H9 (cell line): ENCODE data around the gene RPS14. TPM values are rescaled to one million over a fixed set of nuclear protein-coding genes. Genes with fewer than 3 reads are reported as not detected.

Source experiments
- DNase-seq: peaks from one replicate; pipeline ENCODE4 v3.0.0-alpha.2; 2017
- H2AFZ ChIP-seq: one replicate; pipeline ENCODE4 v1.6.1; 2013; ENCODE audit warnings: mild to moderate bottlenecking, low read length, control low read depth, moderate library complexity
- H2AK5ac ChIP-seq: 2 replicates; pipeline ENCODE4 v1.6.1; 2013; ENCODE audit warnings: low read length, control low read depth, mixed read lengths; ENCODE audit not compliant: insufficient read length
- H2BK120ac ChIP-seq: one replicate; pipeline ENCODE4 v1.6.1; 2013; ENCODE audit warnings: low read depth, mild to moderate bottlenecking, low read length, control low read depth, inconsistent platforms; ENCODE audit not compliant: poor library complexity, severe bottlenecking
- H2BK12ac ChIP-seq: 2 replicates; pipeline ENCODE4 v1.6.1; 2013; ENCODE audit warnings: low read length, control low read depth, mixed read lengths, low read depth; ENCODE audit not compliant: insufficient read length
- H2BK15ac ChIP-seq: 2 replicates; pipeline ENCODE4 v1.6.1; 2013; ENCODE audit warnings: low read depth, low read length, control low read depth
- H2BK20ac ChIP-seq: one replicate; pipeline ENCODE4 v1.6.1; 2013; ENCODE audit warnings: low read depth, mild to moderate bottlenecking, low read length, control low read depth, inconsistent platforms; ENCODE audit not compliant: poor library complexity, severe bottlenecking
- H2BK5ac ChIP-seq: 2 replicates; pipeline ENCODE4 v1.6.1; 2013; ENCODE audit warnings: low read length, control low read depth, mixed read lengths; ENCODE audit not compliant: insufficient read length
- H3K14ac ChIP-seq: 2 replicates; pipeline ENCODE4 v1.6.1; 2013; ENCODE audit warnings: low read length, control low read depth; ENCODE audit not compliant: insufficient read depth
- H3K18ac ChIP-seq: 2 replicates; pipeline ENCODE4 v1.6.1; 2013; ENCODE audit warnings: low read depth, mild to moderate bottlenecking, mixed read lengths, low read length, control low read depth; ENCODE audit not compliant: insufficient read length
- H3K23ac ChIP-seq: 2 replicates; pipeline ENCODE4 v1.6.1; 2013; ENCODE audit warnings: low read length, control low read depth, mixed read lengths, low read depth; ENCODE audit not compliant: insufficient read length
- H3K23me2 ChIP-seq: 2 replicates; pipeline ENCODE4 v1.6.1; 2013; ENCODE audit warnings: low read depth, mild to moderate bottlenecking, mixed read lengths, low read length, control low read depth; ENCODE audit not compliant: insufficient read length, poor library complexity, severe bottlenecking
- H3K27ac ChIP-seq: 2 replicates; pipeline ENCODE4 v1.5.1; 2013; ENCODE audit warnings: low read length, control low read depth, mixed read lengths, low read depth; ENCODE audit not compliant: insufficient read length
- H3K27me3 ChIP-seq: 2 replicates; pipeline ENCODE4 v1.6.1; 2013; ENCODE audit warnings: low read length, control low read depth, inconsistent platforms; ENCODE audit not compliant: insufficient read depth
- H3K4ac ChIP-seq: 2 replicates; pipeline ENCODE4 v1.6.1; 2013; ENCODE audit warnings: low read depth, mild to moderate bottlenecking, control low read depth, inconsistent platforms, low read length, moderate library complexity
- H3K4me1 ChIP-seq: 2 replicates; pipeline ENCODE4 v1.6.1; 2013; ENCODE audit warnings: low read length, control low read depth, inconsistent platforms; ENCODE audit not compliant: insufficient read depth
- H3K4me2 ChIP-seq: 2 replicates; pipeline ENCODE4 v1.6.1; 2013; ENCODE audit warnings: low read length, control low read depth, mixed read lengths; ENCODE audit not compliant: insufficient read length, insufficient read depth
- H3K56ac ChIP-seq: 2 replicates; pipeline ENCODE4 v1.6.1; 2013; ENCODE audit warnings: low read depth, mild to moderate bottlenecking, mixed read lengths, low read length, control low read depth; ENCODE audit not compliant: insufficient read length
- H3K79me1 ChIP-seq: 2 replicates; pipeline ENCODE4 v1.6.1; 2013; ENCODE audit warnings: low read depth, mild to moderate bottlenecking, moderate library complexity, low read length, control low read depth, inconsistent platforms; ENCODE audit not compliant: insufficient read depth, poor library complexity, severe bottlenecking
- H3K79me2 ChIP-seq: 2 replicates; pipeline ENCODE4 v1.6.1; 2013; ENCODE audit warnings: low read length, control low read depth, inconsistent platforms; ENCODE audit not compliant: insufficient read depth
- H3K9ac ChIP-seq: 2 replicates; pipeline ENCODE4 v1.6.1; 2013; ENCODE audit warnings: low read length, control low read depth, mixed read lengths; ENCODE audit not compliant: insufficient read length; ENCODE audit errors: extremely low read depth
- H3K9me3 ChIP-seq: one replicate; pipeline ENCODE4 v1.6.1; 2013; ENCODE audit warnings: low read depth, low read length, inconsistent platforms; ENCODE audit not compliant: control insufficient read depth
- H3T11ph ChIP-seq: one replicate; pipeline ENCODE4 v1.6.1; 2013; ENCODE audit warnings: mild to moderate bottlenecking, low read length, control low read depth, inconsistent platforms
- H4K20me1 ChIP-seq: one replicate; pipeline ENCODE4 v1.6.1; 2013; ENCODE audit not compliant: control insufficient read depth, insufficient read length, insufficient read depth
- H4K5ac ChIP-seq: 2 replicates; pipeline ENCODE4 v1.6.1; 2013; ENCODE audit warnings: low read depth, mild to moderate bottlenecking, mixed read lengths, low read length, control low read depth; ENCODE audit not compliant: insufficient read length
- H4K8ac ChIP-seq: replicated peaks from 2 replicates; pipeline ENCODE4 v1.6.1; 2013; ENCODE audit warnings: low read length, control low read depth, mixed read lengths, low read depth; ENCODE audit not compliant: insufficient read length
- H4K91ac ChIP-seq: 2 replicates; pipeline ENCODE4 v1.6.1; 2013; ENCODE audit warnings: low read depth, mild to moderate bottlenecking, moderate library complexity, mixed read lengths, low read length, control low read depth; ENCODE audit not compliant: insufficient read length
- H3K27ac Mint-ChIP-seq, 3 experiments: 2 replicates in 2 of 3; 3 replicates in 1 of 3; pipeline ENCODE4 v1.8.0; 2020 to 2021; ENCODE audit warnings: mixed read lengths in 3 of 3, mild to moderate bottlenecking in 1 of 3, moderate library complexity in 1 of 3
- H3K27me3 Mint-ChIP-seq: 2 replicates; pipeline ENCODE4 v1.8.0; 2021; ENCODE audit warnings: low read depth, mild to moderate bottlenecking, moderate library complexity, mixed read lengths
- H3K36me3 Mint-ChIP-seq, 3 experiments: 2 replicates in 2 of 3; 3 replicates in 1 of 3; pipeline ENCODE4 v1.8.0; 2020 to 2021; ENCODE audit warnings: low read depth in 3 of 3, mixed read lengths in 3 of 3; ENCODE audit not compliant: insufficient read depth in 1 of 3
- H3K4me1 Mint-ChIP-seq, 2 experiments: 2 replicates each; pipeline ENCODE4 v1.8.0; 2020; ENCODE audit warnings: mixed read lengths in 2 of 2
- H3K4me3 Mint-ChIP-seq, 2 experiments: 2 replicates in 1 of 2; 3 replicates in 1 of 2; pipeline ENCODE4 v1.8.0; 2020 to 2021; ENCODE audit warnings: mild to moderate bottlenecking in 2 of 2, mixed read lengths in 2 of 2, moderate library complexity in 1 of 2
- H3K9me3 Mint-ChIP-seq, 2 experiments: 2 replicates in 1 of 2; 3 replicates in 1 of 2; pipeline ENCODE4 v1.8.0; 2020; ENCODE audit warnings: mild to moderate bottlenecking in 2 of 2, mixed read lengths in 2 of 2, moderate library complexity in 1 of 2
- CTCF ChIP-seq: fragments of 200-600 bp; sonication (generic); conservative IDR thresholded peaks from 3 replicates; pipeline ENCODE4 v1.8.0; 2021; ENCODE audit warnings: antibody characterized with exemption, mild to moderate bottlenecking
- WGBS: extraction: QIAGEN DNeasy Blood & Tissue Kit; methylation state at CpG from one replicate; pipeline ENCODE4 v1.1.7; 2013; ENCODE audit warnings: missing lambda C conversion rate, low lambda C conversion rate, mixed read lengths; ENCODE audit not compliant: insufficient read length; ENCODE audit errors: extremely low coverage; 5-methylcytosine and 5-hydroxymethylcytosine counted together
- total RNA-seq: library from RNA; stranded (reverse); gene quantifications from 2 replicates; pipeline ENCODE4 v1.2.1, GENCODE V29; 2021

RPS14 gene
- total RNA-seq, 1 experiment from 2014 or later: 2,533 TPM

GRCh38 chr5:150429410-150429873, 20.1 kb downstream of the RPS14 start:
- no CpG with 5 or more reads among the region's 5 CpGs for whole genome bisulfite sequencing
- Histone ChIP-seq H2AK5ac (no peak overlapping the region), H3K56ac (no peak overlapping the region), H3K9ac (no peak overlapping the region), H3K4me2 (no peak overlapping the region), H4K8ac (no peak overlapping the region), H3K4me1 (no peaks in the 10 kb centered on the region), H2BK120ac (no peak overlapping the region), H2BK15ac (no peak overlapping the region), H3K14ac (no peak overlapping the region), H4K20me1 (no peaks in the 10 kb centered on the region), H3K79me1 (no peaks in the 10 kb centered on the region), H3K27ac (no peak overlapping the region), H2AFZ (no peak overlapping the region), H3K18ac (no peak overlapping the region), H2BK20ac (no peak overlapping the region), H3K4ac (no peak overlapping the region), H3K23me2 (no peaks in the 10 kb centered on the region), H2BK5ac (no peak overlapping the region), H2BK12ac (no peak overlapping the region), H3K27me3 (no peaks in the 10 kb centered on the region), H3K9me3 (no peaks in the 10 kb centered on the region), H3T11ph (no peak overlapping the region), H3K79me2 (no peaks in the 10 kb centered on the region), H4K5ac (no peak overlapping the region), H3K23ac (no peak overlapping the region), H4K91ac (no peak overlapping the region)
- Mint-ChIP-seq H3K27me3 (peaks cover 5% of the 10 kb centered on the region), H3K4me1 (no peaks in the 10 kb centered on the region), H3K36me3 (no peaks in the 10 kb centered on the region; a peak in 1 of 7 replicates), H3K4me3 (no peak overlapping the region; a peak in 1 of 5 replicates), H3K27ac (no peak overlapping the region), H3K9me3 (no peaks in the 10 kb centered on the region)
- no peak for TF ChIP-seq CTCF
- no peak for DNase-seq
